HG03060 (cell line): Measurements from ENCODE around the gene STX16.

Experiments used
- ATAC-seq: cut with Tn5 transposase; IDR thresholded peaks from one replicate; pipeline ENCODE4 v1.9.1; 2021; ENCODE audit warnings: low read depth, moderate number of reproducible peaks; ENCODE audit not compliant: unreplicated experiment

Gene STX16

DNA sequence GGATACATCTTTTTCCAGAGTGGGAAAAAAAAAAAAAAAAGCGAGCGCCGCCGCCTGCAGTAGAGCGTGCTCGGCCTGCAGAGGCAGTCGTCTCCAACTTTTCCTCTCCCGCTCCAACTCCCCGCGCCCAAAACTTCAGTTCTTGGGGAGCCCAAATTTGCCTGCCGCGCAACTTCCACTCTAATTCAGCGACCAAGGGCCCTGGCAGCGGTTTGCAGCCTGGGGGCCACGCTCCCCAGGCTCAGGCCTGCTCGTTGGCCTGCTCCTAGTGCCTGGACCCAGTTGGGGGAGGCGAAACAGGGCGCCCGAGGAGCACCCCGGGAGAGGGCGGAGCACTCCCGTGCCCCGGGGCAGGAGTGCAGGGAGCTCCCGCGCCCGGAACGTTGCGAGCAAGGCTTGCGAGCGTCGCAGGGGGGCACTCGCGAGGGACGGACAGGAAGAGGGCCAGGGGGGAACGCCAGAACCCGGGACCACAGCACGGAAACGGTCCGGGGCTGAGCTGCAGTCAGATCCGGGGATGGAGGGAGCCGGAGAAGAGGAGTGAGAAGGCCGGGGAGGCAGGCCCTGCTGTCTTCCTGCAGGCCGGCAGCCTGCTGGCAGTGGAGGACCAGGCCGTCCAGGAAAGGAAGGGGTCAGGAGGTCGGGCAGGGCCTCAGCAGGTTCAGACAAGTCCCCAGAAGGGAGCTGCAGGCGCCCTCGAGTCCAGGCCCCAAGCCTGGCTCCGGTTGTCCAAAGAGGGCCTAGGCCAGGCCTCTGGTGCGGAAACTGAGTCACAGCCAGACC, at the start of gene STX16:
STX16 (plus strand) TSS at position 508 of the 783 bp plus-strand sequence. CDS start 724 bp downstream, outside the sequence.
- no peak for ATAC-seq

DNA sequence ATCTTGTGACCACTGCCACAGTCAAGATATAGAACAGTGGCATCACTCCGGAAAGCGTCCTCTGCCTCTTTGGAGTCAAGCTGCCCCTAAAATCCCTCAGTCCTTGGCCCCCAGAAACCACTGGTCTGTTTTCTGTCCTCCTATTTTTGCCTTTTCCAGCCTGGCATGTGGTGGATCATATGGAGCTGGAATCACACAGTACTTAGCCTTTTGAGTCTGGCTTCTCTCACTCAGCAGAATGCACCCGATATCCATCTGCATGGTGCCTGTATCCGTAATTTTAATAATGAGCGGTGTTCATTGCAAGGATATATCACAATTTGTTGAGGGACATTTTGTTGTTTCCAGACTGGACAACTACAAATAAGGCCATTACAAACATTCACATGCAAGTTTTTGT, 49.0 kb upstream of the STX16 start:
- ATAC-seq: no peak

DNA sequence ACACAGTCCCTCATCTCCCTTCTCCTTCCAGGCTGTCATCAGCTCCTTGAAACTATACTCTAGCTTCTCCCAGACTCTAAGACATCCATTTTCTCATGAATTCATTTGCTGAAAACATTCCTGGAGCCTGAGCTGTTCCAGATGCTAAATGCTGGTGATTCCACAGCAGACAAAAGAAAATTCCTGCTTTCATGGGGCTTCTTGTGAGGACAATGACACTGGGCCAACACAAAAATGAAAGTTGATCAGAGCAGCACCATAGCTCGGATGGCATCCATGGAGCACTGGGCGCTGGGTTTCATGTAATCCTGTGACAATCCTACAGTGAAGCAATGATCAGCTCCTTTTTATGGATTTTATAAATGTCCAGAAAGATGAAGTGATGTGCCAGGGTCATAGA, 47.4 kb upstream of the STX16 start:
- ATAC-seq: no peak

GRCh38 chr20:58604128-58604881, 46.8 kb upstream of the STX16 start:
- ATAC-seq: no peak

DNA sequence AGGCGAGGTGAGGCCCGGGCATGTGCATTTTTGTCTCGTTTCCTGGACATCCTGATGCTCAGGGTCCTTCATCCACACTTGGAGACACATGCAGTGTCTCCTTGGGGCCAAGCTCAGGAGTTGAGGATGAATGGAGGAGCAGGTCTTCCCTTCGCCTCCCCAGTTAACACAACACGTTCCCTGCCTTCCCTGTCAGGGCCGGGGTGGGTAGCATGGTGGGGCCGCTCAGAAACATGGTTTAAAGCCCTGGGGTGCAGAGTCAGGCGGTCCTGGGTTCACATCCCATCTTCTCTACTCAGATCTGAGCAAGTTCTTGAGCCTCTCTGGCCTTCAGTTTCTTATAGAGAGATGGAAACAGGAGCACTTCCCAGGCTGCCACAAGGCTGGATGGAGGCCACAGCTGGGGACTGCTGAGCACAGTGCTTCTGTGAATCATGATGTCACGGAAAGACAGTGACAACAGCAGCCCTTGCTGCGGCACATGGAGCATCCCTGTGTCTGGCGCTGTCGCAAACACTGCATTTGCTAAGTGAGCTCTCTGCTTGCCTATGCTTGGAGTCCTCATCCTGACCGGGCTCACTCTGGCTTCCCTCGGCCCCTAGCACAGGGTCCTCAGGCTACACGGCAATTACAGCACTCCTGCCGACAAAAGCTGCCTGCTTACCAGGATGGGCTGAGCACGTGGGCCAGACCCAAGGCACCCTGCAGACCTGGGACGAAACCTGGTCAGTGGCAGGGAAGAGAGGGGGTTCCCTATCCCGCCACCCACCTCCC, 45.6 kb upstream of the STX16 start:
- ATAC-seq: no peak

GRCh38 chr20:58606184-58606583, 44.9 kb upstream of the STX16 start:
- ATAC-seq: no peak

- ATAC-seq: no peak
Observed at GRCh38 chr20:58608096-58608840, 42.8 kb upstream of the STX16 start.

- ATAC-seq: no peak
Observed at GRCh38 chr20:58609026-58609425, 42.1 kb upstream of the STX16 start.

DNA sequence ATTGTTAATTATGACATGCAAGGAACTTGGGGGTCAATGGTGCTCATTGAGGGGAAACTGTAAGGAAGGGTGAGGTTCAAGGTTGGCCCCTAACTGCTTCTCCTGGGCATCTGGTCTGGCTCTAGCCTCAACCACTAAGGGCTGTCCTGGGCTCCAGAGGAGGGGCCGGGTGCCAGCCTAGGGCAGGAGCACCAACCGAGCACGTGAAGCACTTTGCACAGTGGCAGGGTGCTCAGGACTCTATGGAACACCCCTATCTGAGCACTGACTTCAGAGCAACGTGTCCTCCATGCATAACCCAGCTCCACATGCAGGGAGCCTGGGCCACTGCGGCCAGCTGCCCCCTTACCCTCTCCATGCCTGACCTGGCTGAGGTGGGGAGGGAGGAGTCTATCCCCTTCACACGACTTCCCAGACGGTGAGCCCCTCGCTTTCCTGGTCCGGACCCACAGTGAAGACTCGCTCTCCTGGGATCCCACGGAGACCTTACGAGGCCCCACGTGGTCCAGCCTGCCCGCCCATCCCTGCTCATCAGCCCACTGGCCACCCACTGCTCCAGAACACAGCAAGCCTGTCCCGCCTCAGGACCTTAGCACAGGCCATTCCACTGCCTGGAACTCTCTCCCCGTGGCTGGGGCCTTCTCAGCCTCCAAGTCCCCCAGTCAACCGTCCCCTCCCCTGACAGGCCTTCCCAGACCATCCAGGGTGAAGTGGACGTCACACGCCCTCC, 40.8 kb upstream of the STX16 start:
- ATAC-seq: no peak

- no peak for ATAC-seq
Observed at GRCh38 chr20:58610811-58611210, 40.3 kb upstream of the STX16 start.

- ATAC-seq: no peak
Observed at GRCh38 chr20:58611236-58612030, 39.6 kb upstream of the STX16 start.

DNA sequence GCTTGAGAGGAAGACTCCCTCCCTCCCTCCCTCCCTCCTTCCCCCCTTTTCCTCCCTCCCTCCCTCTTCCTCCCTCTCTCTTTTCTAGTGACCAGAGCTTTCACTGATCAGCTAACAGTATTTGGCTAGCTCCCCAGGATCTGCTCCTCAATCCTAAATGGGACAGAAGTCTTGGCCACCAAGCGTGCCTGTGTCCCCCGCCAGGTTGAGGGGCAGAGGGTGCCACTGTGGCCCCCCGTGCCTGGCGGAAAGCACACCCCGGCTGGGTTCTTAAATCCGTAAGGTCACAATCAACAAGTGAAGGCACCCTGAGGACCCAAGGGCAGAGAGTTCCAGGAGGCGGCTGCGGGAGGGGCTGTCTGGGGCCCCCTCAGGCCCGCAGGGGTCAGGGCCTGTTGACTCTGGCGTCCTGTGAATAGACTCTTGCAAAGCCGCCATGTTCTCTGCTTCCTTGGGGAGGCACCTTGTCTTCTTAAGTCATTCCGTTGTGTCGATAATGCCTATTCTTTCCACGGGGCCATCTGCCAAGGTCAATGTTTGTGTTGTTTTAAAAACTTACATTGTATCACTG, 38.9 kb upstream of the STX16 start:
- ATAC-seq: no peak

DNA sequence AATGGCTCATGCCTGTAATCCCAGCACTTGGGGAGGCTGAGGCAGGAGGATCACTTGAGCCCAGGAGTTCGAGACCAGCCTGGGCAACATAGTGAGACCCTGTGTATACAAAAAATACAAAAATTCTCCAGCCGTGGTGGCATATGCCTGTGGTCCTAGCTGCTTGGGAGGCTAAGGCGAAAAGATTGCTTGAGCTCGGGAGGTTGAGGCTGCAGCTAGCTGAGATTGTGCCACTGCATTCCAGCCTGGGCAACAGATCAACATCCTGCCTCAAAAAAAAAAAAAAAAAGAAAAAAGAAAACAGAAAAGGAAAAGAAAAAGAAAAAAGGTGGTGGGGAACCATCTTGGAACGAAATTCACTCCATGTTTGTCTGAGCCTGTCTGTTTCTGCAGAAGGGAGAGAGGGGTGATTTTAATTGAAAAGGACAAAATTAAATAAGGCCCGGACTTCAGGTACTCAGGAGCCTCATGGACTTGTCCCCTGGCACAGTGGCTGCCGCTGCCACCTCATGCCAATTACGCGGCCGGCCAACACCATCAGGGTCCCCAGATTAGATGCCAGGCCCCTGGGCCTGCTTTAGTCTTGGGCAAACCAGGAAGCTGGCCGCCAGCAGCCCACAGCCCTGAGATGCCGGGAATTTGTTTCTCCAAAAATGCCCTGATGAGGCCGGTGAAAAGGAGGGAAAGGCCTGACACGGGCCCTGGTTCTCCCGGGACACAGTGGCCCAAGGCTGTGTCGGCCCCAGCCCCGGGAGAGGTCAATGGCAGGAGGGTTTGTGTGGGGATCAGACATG, 37.8 kb upstream of the STX16 start:
- ATAC-seq: no peak

- ATAC-seq: no peak
Observed at GRCh38 chr20:58614366-58614765, 36.7 kb upstream of the STX16 start.

DNA sequence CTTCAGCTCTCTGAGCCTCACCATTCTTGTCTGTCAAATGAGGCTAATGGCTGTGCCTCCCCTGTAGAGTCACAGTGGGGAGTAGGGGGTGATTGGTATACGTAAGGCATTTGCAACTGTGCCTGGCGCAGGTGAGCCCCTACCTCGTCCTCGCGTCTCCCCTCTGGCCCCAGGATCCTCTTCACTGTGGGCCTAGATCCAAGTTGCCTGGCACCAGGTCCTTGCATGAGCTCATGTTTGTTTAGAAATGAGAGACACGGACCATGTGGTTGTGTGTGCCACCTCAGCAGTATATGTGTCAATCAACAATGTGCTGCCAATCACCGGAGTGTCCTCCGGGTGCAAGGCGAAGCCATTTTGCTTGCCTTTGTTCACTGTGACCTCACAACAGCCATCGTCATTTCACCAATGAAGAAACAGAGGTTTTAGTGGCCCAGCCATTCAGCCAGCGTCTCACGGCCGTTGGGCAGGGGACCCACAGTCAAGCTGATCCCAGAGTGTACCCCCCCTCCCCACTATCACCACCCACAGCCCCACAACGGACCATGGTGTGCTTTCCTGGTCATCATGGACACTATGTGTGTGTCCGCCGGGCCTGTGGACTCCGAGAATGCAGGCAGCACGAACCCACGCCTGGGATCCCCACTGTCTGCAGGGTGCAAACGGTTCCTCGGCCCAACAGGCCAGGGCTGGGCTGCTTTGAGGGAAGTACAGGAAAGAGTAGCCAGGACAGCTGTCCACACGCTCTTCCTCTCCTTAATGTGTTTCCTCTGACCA, 35.9 kb upstream of the STX16 start:
- no peak for ATAC-seq

GRCh38 chr20:58616411-58616810, 34.7 kb upstream of the STX16 start:
- no peak for ATAC-seq

DNA sequence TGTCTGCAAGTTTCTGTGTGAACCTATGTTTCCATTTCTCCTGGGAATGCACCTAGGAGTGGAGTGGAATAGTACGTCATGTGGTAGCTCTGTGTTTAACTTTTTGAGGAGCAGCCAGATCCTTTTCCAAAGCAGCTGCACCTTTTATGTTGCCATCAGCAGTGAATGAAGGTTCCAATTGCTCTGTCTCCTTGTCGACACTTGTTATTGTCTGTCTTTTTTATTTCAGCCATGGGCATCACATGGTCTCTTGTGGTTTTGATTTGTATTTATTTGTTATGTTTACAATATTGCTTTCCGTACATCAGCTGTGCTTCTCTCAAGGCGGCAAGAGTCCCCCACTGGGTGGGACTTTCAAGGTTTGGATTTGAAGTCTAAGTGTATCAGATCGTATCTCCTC, 33.9 kb upstream of the STX16 start:
- no peak for ATAC-seq
